GM19240 (cell line): ENCODE results near the gene TNNI3K.
A peak's percentile ranks its signal among the peaks of the same experiment; 100 is the strongest.

Experiments used
- DNase-seq: peaks from one replicate; pipeline ENCODE4 v3.0.0; 2011; ENCODE audit warnings: low spot score; ENCODE audit not compliant: insufficient read length

TNNI3K gene

DNA sequence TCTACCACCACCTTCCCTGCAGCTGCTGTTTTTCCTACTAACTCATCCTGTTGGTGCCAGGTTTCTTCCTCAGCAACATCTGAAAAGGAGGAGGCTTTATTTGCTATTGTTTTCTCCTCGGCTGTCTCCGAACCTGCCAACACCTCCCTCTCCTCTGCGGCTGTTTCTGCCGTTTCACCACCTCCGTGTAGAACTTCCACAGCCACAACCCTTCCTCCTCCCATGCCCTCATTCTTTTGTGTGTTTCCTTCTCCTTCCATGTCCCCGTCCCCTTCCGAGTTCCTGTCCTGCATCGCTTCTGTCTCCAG, 336.3 kb downstream of the TNNI3K start:
- DNase-seq = no peak

DNA sequence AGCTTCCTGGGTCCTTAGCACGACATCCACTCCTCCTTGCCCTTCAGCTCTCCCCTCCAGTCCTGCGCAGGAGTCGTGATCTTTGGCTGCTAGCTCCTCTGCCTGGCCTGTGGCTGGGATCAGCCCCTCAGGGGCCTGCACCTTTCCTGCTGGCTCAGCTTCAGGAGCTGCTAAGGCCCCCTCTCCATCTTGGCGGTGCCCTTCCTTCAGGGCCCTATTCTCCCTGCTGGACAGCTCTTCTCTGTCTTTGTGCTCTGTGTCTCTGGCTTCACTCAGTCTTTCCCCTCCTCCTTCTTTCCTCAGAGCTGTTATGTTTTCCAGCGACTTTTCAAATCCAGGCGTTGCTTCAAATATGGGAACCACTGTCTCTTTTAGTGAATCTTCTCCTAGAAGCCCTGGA, 336.7 kb downstream of the TNNI3K start:
- no peak for DNase-seq

DNA sequence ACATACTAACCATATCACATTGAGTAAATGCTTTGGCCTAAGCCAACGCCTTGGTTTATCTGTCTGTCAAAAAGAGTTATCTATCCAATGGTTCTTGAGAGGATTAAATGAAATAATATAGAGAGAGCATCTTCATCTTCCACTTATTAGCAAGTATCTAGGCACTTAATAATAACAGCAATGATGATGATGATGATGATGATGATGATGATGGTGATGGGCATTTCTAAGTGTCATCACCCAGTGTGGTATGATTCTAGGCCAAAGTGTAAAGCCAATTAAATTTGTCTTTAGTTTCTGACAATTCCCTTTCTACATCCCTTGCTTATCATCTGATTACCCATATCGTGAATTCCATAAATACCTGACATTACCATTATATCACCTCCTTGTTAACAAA, 342.9 kb downstream of the TNNI3K start:
- no peak for DNase-seq

- DNase-seq = peak; percentile 14
Observed at GRCh38 chr1:74579425-74579824, 344.2 kb downstream of the TNNI3K start.

GRCh38 chr1:74583397-74583796, 348.2 kb downstream of the TNNI3K start:
- DNase-seq = no peak

DNA sequence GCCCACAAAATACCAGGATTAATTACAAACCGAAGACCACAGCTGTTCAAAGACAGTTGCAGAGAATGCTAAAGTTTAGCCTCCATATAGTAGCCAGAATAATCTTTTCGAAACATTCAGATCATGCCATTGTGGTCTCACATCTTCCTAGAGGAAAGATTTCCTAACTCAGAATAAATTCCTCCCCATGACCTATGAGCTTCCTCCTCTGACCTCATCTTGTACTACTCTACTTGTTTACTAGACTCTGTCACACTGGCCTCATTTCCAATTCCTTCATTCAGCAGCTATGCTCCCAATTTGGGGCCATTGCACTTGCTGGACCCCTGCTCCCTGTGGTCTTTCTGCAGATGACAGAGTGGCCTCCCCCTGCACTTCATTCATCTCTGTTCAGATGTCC, 349.0 kb downstream of the TNNI3K start:
- DNase-seq = no peak

DNA sequence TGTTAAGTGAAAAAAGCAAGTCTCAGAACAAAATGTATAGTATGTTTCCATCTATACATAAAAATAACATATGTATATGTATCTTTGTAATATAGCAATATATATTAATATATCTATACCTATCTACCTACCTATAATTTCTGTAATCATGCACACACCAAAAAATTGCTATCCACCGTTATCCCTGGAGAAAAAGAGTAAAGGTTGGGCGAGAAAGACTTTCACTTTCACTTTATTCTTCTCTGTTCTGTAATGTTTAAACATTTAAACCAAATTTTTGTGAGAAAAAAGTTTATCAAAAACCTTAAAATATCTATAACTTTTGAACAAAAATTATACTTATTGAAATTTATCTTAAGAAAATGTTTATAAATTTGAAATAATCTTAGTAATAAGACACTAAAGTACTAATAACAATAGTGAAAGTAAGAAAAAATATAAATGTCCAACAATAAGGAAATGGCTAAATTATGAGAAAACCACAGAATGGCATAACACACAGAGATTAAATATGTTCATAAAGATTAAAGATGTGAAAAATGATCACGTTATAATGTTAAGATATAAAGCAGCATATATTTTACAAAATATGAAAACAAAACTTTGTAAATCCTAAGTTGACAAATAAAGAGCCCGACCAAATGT, 351.2 kb downstream of the TNNI3K start:
- no peak for DNase-seq

- DNase-seq = no peak
Observed at GRCh38 chr1:74587888-74588287, 352.7 kb downstream of the TNNI3K start.

DNA sequence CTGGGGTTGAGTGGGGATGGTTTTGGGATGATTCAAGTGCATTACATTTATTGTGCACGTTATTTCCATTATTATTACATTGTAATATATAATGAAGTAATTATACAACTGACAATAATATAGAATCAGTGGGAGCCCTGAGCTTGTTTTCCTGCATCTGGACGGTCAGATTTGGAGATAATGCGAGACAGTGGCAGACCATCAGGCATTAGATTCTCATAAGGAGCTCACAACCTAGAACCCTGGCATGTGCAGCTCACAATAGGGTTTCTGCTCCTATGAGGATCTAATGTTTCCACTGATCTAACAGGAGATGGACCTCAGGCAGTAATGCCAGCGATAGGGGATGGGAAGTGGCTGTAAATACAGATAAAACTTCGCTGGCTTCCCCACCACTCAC, 355.1 kb downstream of the TNNI3K start:
- no peak for DNase-seq

DNA sequence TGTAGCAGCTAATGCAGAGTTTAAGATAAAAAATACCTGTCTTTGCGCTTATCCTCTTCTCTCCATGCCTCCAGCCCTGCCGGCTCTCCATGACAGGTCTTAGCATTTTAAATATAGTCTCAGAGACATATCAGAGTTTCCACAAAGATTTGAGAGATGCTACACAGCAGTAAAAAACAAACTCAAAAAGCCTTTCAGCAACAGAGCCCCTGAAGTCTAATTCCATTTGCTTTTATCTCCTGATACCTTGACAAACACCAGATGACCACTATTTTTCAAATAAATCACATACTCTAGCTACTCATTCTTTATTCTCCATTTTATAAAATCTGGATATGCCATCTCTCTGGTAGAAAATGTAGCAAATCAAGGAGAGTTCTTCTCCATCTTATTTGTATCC, 356.8 kb downstream of the TNNI3K start:
- DNase-seq = no peak

DNA sequence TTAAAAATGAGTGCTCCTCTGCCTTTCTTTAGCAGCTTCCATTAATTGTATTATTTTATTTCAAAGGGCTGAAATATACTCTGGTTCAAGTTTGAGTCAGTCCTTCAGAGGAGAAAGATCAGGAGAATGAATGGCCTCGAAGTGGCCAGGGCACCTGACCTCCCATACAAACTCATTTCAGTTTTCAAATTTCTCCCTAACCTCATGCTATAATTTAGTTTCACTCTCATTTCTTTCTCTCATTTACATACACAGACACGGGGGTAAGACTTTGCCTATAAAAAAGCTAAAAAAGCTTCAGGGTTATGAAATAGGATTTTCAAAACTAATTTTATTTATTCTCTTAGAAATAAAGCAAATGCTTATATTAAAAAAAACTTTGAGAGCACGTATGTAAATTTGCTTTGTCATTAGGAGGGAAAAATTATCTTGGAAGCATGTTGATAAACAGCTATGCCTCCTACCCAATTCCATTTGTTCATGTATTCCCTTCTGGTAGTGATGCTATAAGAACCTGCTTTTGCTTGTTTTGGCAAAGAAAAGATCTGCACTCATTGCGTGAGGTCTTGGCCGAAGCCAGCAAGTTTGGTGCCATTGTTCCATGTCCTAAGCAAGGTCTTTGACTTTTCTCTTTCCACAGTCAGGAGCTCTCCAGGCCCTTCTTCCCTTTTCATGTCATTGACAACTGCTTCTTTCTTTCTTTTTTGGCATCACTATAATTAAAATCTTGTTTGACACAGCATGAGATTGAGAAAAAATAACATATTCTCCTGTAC, 357.6 kb downstream of the TNNI3K start:
- DNase-seq = no peak
